ENCODE measurements around the gene TARP.
A peak's percentile ranks its signal among the peaks of the same experiment; 100 is the strongest.
"Not testable (repeated sequence)": the region's sequence is repeated elsewhere in the genome, so short reads cannot be mapped to it uniquely, and the experiment has no call there.

TARP gene

DNA sequence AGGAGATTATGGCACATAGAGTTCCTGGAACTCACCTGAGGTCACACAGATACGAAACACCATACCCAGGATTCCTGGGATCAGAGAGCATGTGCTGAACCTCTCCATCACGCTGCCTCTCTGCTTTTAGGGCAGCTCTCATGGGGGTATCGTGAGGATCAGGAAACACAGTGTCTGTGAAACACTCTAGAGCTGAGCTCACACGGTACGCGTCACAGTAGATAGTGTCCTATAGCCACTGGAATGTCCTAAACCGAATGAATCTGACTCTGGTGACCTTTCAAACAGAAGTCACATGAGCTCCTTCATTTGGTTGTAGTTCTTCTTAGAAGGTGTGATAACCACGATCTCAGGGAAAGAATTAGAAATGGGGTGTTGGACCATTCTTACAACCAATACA is 14.3 kb downstream of the TARP start:
- not testable (repeated sequence) for DNase-seq

DNA sequence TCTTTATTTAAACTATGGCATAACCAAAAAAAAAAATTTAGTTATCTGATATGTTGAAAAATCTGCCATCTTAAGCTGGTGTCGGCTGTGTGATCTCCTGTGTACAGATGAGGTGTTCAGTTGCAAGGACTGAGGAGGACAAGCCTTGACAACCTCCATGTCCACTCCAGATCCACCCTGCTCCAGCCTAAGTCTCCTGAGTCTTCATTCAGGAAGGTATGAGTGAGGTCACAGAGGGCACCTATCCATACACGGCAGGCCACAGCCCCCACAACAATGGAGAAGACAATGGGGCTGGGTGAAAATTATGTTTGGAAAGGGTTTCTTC is 16.1 kb downstream of the TARP start:
- no peak for DNase-seq

DNA sequence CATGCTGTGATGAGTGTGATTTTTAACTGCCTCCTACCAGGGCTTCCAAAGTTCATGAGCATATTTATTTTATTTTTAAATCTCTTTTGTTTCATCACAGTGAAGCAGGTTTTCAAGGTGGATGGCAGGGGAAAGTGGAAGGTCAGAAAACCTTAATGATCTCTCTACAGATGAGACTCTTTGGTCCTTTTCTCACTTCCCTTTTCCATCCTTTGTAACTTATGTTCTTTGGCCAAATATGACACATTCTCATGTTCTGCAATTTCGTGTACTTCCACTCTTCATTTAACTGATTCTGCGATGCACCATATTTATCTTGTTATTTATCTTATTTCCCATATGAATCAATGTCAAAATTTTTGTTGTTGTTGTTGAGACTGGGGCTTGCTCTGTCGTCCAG is 23.6 kb downstream of the TARP start:
- not testable (repeated sequence) for DNase-seq

DNA sequence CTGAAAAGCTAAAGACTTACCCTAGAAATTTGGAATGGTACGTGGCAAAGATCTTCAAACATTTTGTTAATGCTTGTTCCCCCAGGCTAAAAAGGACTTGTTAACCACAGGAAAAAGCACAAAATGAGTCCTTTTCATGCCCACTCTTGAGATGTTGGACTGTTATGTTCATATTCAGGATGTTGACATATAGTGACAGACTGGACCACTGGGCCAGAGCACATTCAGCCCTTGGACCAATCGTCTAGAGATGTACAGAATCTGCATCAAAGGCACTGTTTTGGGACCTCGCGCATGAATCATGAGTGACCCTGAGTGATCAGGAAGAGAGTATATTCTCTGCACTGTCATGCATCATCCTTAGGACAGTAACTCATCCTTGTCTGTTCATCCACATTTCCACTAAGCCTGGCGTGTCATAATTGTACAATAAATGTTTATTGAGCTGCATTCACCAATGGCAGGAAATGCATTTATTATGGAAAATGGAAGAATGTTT is 25.3 kb downstream of the TARP start:
- DNase-seq, result no peak

DNA sequence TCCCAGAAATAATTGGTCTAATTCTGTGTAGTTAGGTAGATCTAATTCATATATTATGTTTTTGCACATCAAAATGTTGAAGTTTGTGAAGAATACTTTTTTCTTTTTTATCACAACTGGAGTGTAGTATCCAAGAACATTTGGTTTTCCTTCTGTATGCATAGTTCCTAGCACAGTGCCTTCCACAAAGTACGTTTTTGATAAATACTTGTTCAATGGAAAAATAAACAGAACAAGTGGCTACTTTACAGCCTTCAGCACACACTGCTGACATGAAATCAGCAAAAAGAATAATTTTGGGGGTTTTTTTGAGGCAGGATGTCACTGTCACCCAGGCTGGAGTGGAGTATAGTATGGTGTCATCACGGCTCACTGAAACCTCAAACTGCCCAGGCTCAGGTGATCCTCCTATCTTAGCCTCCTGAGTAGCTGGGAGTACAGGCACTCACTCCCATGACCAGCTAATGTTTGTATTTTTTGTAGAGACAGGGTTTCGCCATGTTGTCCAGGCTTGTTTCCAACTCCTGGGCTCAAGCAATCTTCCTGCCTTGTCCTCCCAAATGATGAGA is 27.9 kb downstream of the TARP start:
- no peak for DNase-seq

DNA sequence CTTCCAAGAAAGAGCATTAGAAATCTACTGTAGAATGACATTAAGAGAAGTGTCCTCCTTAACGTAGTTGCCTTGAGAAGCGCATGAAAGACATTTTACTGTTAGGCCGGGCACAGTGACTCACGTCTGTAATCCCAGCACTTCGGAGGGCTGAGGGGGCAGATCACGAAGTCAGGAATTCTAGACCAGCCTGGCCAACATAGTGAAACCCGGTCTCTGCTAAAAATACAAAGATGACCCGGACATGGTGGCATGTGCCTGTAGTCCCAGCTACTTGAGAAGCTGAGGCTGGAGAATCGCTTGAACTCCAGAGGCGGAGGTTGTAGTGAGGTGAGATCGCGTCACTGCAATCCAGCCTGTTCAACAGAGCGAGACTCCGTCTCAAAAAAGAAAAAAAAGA is 28.9 kb downstream of the TARP start:
- no peak for DNase-seq

DNA sequence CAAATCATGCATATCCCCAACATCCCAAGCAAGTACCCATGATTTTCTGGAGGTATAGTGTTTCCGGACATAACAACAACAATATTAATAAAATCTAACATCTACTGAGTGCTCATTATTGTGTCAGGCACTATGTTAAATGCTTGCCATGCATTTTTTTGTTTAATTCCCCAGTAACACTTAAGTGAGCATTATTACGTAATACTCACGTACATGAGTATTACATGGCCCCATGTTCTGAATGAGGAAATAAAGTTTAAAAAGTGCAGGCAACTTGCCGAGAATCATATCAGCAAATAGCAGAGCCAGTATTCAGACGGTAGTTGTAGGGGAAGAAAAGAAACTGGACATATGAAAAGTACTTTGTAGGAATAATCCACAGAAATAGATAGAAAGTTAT is 30.1 kb downstream of the TARP start:
- DNase-seq, result not testable (repeated sequence)

DNA sequence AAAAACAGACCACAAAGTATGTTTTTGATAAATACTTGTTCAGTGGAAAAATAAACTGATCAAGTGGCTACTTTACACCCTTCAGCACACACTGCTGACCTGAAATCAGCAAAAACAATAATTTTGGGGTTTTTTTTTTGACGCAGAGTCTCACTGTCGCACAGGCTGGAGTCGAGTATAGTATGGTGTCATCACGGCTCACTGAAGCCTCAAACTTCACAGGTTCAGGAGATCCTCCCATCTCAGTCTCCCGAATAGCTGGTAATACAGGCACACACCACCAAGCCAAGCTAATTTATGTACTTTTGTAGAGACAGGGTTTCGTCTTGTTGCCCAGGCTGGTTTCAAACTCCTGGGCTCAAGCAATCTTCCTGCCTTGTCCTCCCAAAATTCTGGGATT is 30.6 kb downstream of the TARP start:
- DNase-seq, result no peak

DNA sequence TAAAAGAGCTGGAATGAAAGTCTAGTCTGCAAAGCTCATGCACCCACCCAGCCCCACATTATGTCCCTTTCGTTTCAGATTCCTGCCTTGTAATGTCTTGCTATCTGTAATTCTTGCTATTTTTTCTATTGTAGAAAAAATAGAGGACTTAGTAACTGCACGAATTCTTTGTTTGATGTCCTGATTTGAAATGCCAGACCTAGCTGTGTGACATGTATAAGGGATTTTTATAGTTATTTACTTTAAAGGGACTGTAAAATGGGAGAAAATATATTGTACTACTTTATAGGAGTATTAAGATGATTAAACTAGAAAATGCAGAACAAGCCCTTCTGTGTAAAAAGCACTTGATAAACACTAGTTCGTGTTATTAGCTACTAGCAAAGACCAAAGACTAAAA is 32.4 kb downstream of the TARP start:
- DNase-seq, result no peak

DNA sequence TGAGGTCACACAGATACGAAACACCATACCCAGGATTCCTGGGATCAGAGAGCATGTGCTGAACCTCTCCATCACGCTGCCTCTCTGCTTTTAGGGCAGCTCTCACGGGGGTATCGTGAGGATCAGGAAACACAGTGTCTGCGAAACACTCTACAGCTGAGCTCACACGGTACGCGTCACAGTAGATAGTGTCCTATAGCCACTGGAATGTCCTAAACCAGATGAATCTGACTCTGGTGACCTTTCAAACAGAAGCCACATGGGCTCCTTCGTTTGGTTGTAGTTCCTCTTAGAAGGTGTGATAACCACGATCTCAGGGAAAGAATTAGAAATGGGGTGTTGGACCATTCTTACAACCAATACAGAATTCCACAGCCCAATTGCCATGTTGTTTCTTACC is 34.3 kb downstream of the TARP start:
- not testable (repeated sequence) for DNase-seq

DNA sequence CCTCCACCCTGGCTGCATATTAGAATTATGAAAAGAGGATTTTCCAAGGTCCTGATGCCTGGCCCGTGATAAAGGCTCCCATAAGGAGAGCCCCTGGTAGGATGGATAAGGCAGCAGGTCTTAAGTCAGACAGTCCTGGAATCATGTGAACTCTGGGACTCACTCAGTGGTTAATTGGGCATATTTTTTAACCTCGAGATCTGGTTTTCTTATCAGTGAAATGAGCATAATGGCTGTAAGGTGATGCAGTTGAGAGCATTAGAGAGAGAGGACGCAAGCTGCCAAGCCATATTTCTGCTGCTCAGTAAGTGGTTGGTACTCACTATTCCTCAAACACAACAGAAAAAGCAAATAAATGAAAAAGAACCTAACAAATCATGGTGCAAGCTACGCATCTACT is 37.8 kb downstream of the TARP start:
- DNase-seq, result no peak

DNA sequence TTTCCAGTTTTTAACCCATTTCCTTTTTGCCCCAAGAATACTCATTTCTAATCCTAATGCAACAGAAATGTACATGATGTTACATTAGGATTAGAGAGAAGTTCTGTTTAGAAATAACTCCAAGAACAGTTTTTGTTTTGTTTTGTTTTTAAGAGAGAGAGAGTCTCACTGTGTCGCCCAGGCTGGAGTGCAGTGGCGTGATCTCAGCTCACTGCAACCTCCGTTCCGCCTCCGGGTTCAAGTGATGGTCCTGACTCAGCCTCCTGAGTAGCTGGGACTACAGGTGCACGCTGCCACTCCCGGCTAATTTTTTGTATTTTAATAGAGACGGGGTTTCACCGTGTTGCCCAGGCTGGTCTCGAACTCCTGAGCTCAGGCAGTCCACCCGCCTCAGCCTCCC is 38.7 kb downstream of the TARP start:
- not testable (repeated sequence) for DNase-seq

DNA sequence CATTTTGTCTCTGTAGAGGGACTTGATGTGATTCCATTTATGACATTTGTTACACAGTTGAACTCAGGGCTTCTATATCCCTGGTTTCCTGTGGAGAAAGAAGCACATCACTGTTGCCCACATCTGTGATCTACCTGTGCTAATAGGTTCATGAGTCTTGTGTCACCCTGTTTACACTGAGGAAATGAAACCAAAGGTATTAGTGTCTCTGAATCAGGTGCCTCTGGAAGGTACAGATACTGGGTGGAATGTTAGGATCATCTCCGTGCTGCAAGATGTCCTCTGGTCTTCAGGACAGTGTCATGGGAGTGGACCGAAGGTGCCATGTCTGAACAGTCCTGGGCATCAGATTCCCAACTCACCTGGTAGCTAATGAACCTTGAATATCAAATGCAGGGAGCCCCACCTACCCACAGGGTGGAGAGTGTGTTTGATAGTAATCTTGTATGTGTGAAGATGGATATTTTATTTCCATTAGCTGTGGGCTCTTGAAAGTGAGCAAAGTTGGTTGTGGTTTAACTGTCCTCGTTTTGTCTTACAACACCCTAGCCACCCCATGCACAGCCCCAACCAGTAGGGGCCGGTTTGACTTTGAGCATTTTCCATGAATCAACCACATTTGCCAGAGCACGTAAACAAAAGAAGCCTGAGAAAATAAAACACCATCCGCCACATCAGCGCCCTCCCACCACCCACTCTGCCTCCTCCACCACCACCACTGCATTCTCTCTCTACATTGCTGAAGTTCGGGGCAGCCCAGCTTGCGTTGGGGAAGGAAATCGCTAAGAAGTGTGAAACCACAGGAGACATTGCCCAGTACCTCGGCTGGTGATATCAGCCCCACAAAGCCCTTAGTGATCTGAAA is 40.7 kb downstream of the TARP start:
- DNase-seq, result peak in 1 of 4 experiments; percentile 18

DNA sequence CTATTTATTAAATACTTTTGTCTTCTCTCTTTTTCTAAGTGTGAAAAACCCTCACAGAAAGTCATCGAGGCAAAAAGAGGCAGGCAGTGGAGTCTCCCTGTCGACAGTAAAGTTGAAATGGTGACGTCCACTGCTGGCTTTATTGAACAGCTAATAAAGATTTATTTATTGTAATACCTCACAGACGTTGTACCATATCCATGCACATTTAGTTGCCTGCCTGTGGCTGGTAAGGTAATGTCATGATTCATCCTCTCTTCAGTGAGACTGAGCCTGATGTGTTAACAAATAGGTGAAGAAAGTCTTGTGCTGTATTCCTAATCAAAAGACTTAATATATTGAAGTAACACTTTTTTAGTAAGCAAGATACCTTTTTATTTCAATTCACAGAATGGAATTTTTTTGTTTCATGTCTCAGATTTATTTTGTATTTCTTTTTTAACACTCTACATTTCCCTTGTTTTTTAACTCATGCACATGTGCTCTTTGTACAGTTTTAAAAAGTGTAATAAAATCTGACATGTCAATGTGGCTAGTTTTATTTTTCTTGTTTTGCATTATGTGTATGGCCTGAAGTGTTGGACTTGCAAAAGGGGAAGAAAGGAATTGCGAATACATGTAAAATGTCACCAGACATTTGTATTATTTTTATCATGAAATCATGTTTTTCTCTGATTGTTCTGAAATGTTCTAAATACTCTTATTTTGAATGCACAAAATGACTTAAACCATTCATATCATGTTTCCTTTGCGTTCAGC is 43.4 kb downstream of the TARP start:
- DNase-seq, result no peak

DNA sequence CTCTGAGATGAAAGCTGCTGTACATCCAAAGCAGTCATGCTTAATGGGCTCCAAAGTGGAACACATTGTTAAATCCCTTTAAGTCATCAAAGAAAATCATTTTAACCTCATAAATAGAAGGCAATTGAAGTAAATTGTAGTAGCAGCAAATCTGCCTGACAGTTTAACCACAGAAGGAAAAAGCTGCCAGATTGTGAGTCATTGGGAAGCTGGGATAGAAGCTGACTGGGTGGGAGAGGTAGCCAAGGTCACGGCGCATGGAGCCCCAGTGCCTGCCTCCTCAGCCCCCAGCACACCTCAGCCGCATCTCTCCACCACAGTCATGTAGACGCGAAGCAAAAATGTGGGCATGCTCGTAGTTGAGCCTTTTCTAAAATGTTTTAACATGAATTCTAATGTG is 44.0 kb downstream of the TARP start:
- no peak for DNase-seq

DNA sequence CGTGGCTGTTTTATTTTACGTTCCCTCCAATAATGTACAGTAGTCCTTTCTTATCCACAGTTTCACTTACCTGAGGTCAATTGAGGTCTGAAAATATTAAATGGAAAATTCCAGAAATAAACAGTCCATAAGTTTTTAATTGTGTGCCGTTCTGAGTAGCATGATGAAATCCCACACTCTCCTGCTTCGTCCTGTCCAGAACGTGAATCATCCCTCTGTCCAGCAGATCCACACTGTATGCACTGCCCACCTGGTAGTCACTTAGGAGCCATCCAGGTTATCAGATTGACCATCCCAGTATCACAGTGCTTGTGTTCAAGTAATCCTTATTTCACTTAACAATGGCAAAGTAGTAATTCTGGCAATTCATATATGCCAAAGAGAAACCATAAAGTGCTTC is 49.0 kb downstream of the TARP start:
- DNase-seq, result no peak

DNA sequence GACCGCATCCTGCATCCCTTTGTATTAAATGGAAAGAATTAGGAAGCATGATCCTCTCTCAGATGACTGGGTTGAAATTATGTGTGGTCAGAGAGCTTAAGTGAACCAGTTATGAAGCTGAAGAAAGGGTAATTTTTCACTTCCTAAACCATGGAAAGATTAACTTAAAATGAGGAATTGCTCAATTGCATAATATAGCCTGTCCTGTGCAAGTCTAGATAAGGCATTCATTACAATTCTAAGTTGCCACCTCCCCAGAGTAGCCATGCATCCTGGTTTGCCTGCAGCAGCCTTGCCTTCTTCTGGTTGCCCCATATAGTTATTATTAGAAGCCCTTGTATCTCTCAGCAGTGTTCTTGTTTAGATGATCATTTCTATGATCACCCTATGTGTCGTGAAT is 50.1 kb downstream of the TARP start:
- no peak for DNase-seq

DNA sequence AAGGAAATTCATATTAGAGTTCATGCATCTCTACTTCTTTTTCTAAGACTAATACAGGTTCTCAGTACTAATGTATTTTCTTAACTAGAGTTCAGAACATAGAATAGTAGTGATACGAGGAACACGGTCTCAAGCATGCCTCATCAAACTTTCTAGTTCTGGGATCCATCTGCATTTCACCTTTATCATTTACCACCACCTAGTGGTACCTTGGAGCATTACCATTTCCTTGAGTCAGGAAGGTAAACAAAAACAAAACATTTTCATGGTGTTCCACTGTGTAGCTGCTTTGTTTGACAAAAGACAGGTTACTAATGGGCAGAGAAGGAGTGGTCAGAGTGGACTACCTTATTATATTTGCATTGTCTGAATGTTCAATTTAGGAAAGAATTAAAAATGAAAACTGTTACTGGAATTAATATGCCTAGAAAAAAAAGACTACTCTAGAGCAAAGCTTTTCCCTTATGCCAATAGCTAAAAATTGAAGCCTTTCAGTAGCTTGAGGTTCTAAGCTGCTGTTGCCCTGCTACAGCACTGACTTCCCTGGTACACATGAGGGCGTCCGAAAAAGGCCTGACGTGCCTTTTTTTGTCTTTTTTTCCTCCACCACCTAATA is 50.8 kb downstream of the TARP start:
- no peak for DNase-seq

DNA sequence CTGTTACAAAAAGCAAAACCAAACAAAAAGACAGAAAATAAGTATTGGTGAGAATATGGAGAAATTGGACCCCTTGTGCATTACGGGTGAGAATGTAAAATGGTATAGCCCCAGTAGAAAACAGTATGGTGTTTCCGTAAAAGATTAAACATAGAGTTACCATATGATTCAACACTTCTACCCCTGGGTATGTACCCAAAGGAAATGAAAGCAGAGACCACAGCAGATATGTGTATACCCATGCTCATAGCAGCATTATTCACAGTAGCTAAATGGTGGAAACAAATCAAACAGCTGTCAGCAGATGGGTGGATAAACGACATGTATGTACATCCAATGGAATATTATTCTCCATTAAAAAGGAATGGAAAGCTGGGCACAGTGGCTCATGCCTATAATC is 53.0 kb downstream of the TARP start:
- no peak for DNase-seq

DNA sequence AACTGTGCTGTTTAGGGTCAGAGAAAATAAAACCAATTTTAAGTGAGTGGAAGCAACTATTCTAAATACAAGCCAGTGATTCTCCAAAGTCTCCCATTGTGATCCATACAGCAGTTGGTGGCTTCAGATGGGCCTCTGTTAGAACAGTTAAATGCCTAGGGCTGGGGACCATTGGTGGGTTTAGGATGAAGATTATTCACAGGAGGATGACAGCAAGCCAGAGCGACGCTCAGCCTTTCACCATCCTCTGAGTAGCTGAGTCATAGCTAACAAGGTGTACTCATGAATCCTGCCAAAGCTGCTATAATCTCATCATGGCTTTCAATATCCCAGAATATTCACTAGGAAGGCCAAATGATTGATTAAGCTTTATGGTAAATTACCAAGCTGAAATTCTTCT is 55.8 kb downstream of the TARP start:
- no peak for DNase-seq

DNA sequence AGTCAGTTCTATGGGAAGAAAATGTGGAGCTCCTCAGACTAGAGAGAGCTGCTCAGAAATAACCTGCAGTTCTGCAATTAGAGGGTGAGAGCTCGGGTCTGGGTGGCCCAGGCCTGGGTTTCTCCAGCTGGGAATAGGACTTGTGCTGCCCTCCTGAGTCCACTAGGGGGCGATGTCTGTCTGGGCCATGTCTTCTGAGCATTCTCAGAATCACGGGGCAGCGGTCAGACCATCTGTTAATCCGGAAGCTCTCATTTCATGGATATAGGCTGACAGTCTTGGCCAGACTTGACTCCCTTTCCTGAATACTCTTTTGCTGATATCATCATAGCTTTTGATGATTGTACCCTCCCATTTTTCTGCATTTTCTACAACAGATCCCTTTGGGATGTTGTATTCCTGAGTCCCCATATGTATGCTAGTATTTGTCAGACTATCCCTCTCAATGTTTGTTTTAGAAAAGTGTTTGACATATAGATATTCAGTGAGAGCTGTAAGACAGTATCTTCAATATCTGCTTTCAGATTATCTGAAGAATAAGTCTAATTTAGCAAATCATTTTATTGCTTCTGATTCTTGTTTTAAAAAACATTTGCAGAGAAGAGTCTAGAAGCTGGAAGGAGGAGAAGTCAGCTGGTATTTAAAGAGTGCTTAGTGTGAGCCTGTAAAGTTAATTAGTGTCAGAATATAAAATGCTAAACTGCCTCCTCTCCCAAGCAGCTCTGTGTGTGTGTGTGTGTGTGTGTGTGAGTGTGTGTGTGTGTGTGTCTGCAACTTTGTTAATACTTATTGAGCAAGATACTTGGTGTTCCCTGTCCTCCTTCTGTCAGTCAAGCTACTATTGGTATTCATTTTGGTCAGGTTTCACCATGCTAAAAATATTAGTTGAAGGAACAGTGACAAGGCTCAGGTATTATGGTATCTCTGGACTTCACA is 57.4 kb downstream of the TARP start:
- peak; percentile 30 to 38 (median 33) for DNase-seq

DNA sequence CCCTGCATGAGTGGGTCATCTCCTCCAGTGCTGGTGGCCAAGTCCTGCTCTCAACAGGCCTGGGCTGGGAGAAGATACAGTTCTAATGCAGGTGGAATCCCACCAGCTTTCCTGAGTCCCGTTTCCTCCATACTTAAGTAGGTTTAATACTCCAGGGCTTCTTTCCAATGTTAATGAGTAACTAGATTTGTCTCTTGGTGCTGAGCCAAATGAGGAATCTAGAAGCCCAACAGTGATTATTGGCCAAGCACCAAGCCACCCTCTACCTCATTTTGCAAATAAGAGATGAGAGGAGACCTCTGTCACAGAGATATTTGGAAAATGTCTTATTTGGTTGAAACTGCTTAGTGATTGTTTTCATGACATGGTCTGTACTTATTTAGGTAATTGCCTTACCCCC is 58.3 kb downstream of the TARP start:
- DNase-seq, result no peak
